Kidney (tissue), 14 donors: ENCODE data around the gene CNTN5. TPM values are rescaled to one million over a fixed set of nuclear protein-coding genes. Genes with fewer than 3 reads are reported as not detected.

Source experiments
- DNase-seq, 5 donors: peaks; one replicate each; pipeline ENCODE4 v3.0.0-alpha.2; 2013 to 2020
- FAIRE-seq: peaks from 2 replicates; lab custom pipeline; 2012; peaks lifted over from hg19 to GRCh38; lab: Jason Lieb, UNC
- H3K27ac ChIP-seq, 2 donors: one replicate each; pipeline ENCODE4 v1.7.0; 2013; ENCODE audit warnings: low read depth in 2 of 2, low read length in 2 of 2, inconsistent platforms in 1 of 2
- H3K27me3 ChIP-seq: one replicate; pipeline ENCODE4 v1.7.1; 2013; ENCODE audit warnings: low read length, inconsistent platforms; ENCODE audit not compliant: control insufficient read depth, insufficient read depth
- H3K36me3 ChIP-seq, 3 donors: one replicate each; pipeline versions ENCODE4 v1.7.0 to v1.7.1; 2013; ENCODE audit warnings: low read length in 3 of 3, control low read depth in 1 of 3, inconsistent platforms in 1 of 3; ENCODE audit not compliant: insufficient read depth in 3 of 3, control insufficient read depth in 2 of 3
- H3K4me1 ChIP-seq, 3 donors: one replicate each; pipeline versions ENCODE4 v1.7.0 to v1.7.1; 2013; ENCODE audit warnings: low read length in 3 of 3, inconsistent platforms in 1 of 3, low read depth in 1 of 3; ENCODE audit not compliant: control insufficient read depth in 2 of 3, insufficient read depth in 2 of 3
- H3K4me3 ChIP-seq, 3 donors: one replicate each; pipeline versions ENCODE4 v1.7.0 to v1.8.1; 2013; ENCODE audit warnings: low read length in 3 of 3, control low read depth in 1 of 3, inconsistent platforms in 1 of 3
- H3K9ac ChIP-seq, 3 donors: one replicate each; pipeline versions ENCODE4 v1.7.0 to v1.7.1; 2013; ENCODE audit warnings: low read length in 3 of 3, control low read depth in 1 of 3, inconsistent platforms in 1 of 3
- H3K9me3 ChIP-seq, 3 donors: one replicate each; pipeline versions ENCODE4 v1.7.0 to v1.7.1; 2013; ENCODE audit warnings: low read length in 3 of 3, control low read depth in 1 of 3, inconsistent platforms in 1 of 3; ENCODE audit not compliant: control insufficient read depth in 2 of 3, insufficient read depth in 1 of 3
- CTCF ChIP-seq: IDR thresholded peaks from 3 replicates; pipeline ENCODE4 v1.5.1; 2012; ENCODE audit warnings: mild to moderate bottlenecking, moderate library complexity, borderline replicate concordance; ENCODE audit not compliant: insufficient read depth; ENCODE audit errors: extremely low read depth
- intact Hi-C: fragments of 100-400 bp; cut with DNase I; formaldehyde crosslinking; loops from one replicate; pipeline ENCODE4 v1.11.1; 2022
- polyA plus RNA-seq: library from polyadenylated mRNA; stranded (reverse); fragments of 350-450 nt; fragmentation: Illumina TruSeq; extraction: RNeasy Lipid Tissue Mini Kit (QIAGEN cat#74804); gene quantifications from one replicate; pipeline ENCODE4 v1.2.3, GENCODE V29; 2014; ENCODE audit warnings: low read depth, low replicate concordance; ENCODE audit not compliant: insufficient read depth
- total RNA-seq: library from RNA; stranded (reverse); fragmentation: NEBNext Ultra II Directional; extraction: Animal tissue kit (Norgen Biotek cat#: 25700); gene quantifications from one replicate; pipeline ENCODE4 v1.2.1, GENCODE V29; 2021
- donor health status: control.
- donor health status: control.
- donor health status: control.
- donor health status: control.
- donor health status: control.
- donor health status: DM: yes; HTN: yes; CAD: no.
- donor health status: Normal renal cell carcinoma (clear cell type).

Gene CNTN5
- total and polyA plus RNA-seq, 2 donors from 2014 or later: 0.11 to 0.66 TPM

- Histone ChIP-seq H3K36me3 (no peaks in the 10 kb centered on the region), H3K9ac (no peak overlapping the region), H3K4me3 (no peak overlapping the region), H3K27ac (no peak overlapping the region), H3K9me3 (no peaks in the 10 kb centered on the region), H3K4me1 (no peaks in the 10 kb centered on the region), H3K27me3 (no peaks in the 10 kb centered on the region)
- TF ChIP-seq CTCF: no peak
- no peak for FAIRE-seq
- intact Hi-C loops: no loop called here
- no peak for DNase-seq
These were observed 1347.1 kb downstream of the CNTN5 start for GRCh38 chr11:100367892-100368291.

GRCh38 chr11:100383357-100383865, 1362.7 kb downstream of the CNTN5 start:
- Histone ChIP-seq H3K4me3 (no peak overlapping the region), H3K27me3 (no peaks in the 10 kb centered on the region), H3K27ac (no peak overlapping the region), H3K9me3 (no peaks in the 10 kb centered on the region), H3K9ac (no peak overlapping the region), H3K36me3 (no peaks in the 10 kb centered on the region), H3K4me1 (no peaks in the 10 kb centered on the region)
- DNase-seq: no peak
- no peak for TF ChIP-seq CTCF
- no peak for FAIRE-seq
- intact Hi-C loops: no loop called here

- H3K27me3 ChIP-seq: no peaks in the 10 kb centered on the region
- intact Hi-C loops: no loop called here
- H3K27ac ChIP-seq: no peak overlapping the region
- no peak for TF ChIP-seq CTCF
- no peaks in the 10 kb centered on the region for H3K36me3 ChIP-seq
- H3K4me3 ChIP-seq: no peak overlapping the region
- no peaks in the 10 kb centered on the region for H3K4me1 ChIP-seq
- H3K9me3 ChIP-seq: no peaks in the 10 kb centered on the region
- FAIRE-seq: no peak
- no peak overlapping the region for H3K9ac ChIP-seq
- DNase-seq: peak in 2 of 5 donors; percentile 52 to 64
These were observed 1375.5 kb downstream of the CNTN5 start for GRCh38 chr11:100396266-100396665.

GRCh38 chr11:100397401-100397800, 1376.7 kb downstream of the CNTN5 start:
- DNase-seq: peak in 1 of 5 donors; percentile 5
- no peaks in the 10 kb centered on the region for H3K9me3 ChIP-seq
- H3K4me1 ChIP-seq: no peaks in the 10 kb centered on the region
- no peak for FAIRE-seq
- TF ChIP-seq CTCF: no peak
- no peak overlapping the region for H3K4me3 ChIP-seq
- no peak overlapping the region for H3K9ac ChIP-seq
- H3K36me3 ChIP-seq: no peaks in the 10 kb centered on the region
- no peak overlapping the region for H3K27ac ChIP-seq
- intact Hi-C loops: no loop called here
- no peaks in the 10 kb centered on the region for H3K27me3 ChIP-seq
